ENCODE data around the gene CCDC57.

CCDC57 gene

DNA sequence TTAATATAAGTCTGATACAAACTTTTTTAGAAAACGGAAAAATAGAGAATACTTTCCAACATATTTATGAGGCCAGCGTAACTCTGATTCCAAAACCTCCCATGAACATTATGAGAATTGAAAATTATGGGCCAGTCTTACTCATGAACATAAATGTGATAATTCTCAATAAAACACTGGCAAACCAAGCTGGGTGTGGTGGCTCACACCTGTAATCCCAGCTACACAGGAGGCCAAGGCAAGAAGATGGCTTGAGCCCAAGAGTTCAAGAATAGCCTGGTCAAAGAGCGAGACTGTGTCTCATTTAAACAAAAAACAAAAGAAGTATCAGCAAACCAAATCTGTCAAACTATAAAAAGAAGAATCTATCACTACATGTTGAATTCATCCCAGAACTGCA is 47.8 kb downstream of the CCDC57 start:
- Histone ChIP-seq H3K9me2 (replicated peaks; ENCODE audit: control insufficient read depth, low read length) (no peaks in the 10 kb centered on the region), H4K20me1 (ENCODE audit: control insufficient read depth, insufficient read depth, low read depth, low read length) (no peaks in the 10 kb centered on the region), H3K4me1 (ENCODE audit: control insufficient read depth, low read length) (no peaks in the 10 kb centered on the region), H3K36me3 (ENCODE audit: control insufficient read depth, low read length) (no peaks in the 10 kb centered on the region), H3K27me3 (ENCODE audit: control insufficient read depth, low read length) (no peaks in the 10 kb centered on the region), H3K4me2 (ENCODE audit: low read length) (no peak overlapping the region), H3K27ac (ENCODE audit: low read depth, low read length) (no peak overlapping the region), H3K4me3 (ENCODE audit: low read length) (no peak overlapping the region), H3K79me2 (ENCODE audit: control insufficient read depth, low read length) (no peaks in the 10 kb centered on the region), H3K9me3 (ENCODE audit: control insufficient read depth, insufficient read depth, low read length) (no peaks in the 10 kb centered on the region), H3F3A (ENCODE audit: control insufficient read depth, insufficient read depth) (no peaks in the 10 kb centered on the region)
- TF ChIP-seq CTCF (IDR thresholded peaks at IDR 0.05; ENCODE audit: low read depth, low read length, poor library complexity, severe bottlenecking) (no peak), EZH2phosphoT487 (IDR thresholded peaks at IDR 0.05; ENCODE audit: borderline replicate concordance, low read length) (no peak)

GRCh38 chr17:82161216-82161615 is 51.4 kb downstream of the CCDC57 start:
- H4K20me1 ChIP-seq (ENCODE audit: control insufficient read depth, insufficient read depth, low read depth, low read length): no peaks in the 10 kb centered on the region
- H3K4me2 ChIP-seq (ENCODE audit: low read length): no peak overlapping the region
- H3K4me3 ChIP-seq (ENCODE audit: low read length): no peak overlapping the region
- H3K36me3 ChIP-seq (ENCODE audit: control insufficient read depth, low read length): no peaks in the 10 kb centered on the region
- H3K4me1 ChIP-seq (ENCODE audit: control insufficient read depth, low read length): no peaks in the 10 kb centered on the region
- no peaks in the 10 kb centered on the region for H3K79me2 ChIP-seq (ENCODE audit: control insufficient read depth, low read length)
- H3K9me3 ChIP-seq (ENCODE audit: control insufficient read depth, insufficient read depth, low read length): no peaks in the 10 kb centered on the region
- H3K27ac ChIP-seq (ENCODE audit: low read depth, low read length): no peak overlapping the region
- no peaks in the 10 kb centered on the region for H3K9me2 ChIP-seq (replicated peaks; ENCODE audit: control insufficient read depth, low read length)
- no peaks in the 10 kb centered on the region for H3F3A ChIP-seq (ENCODE audit: control insufficient read depth, insufficient read depth)
- TF ChIP-seq EZH2phosphoT487 (IDR thresholded peaks at IDR 0.05; ENCODE audit: borderline replicate concordance, low read length): no peak
- no peaks in the 10 kb centered on the region for H3K27me3 ChIP-seq (ENCODE audit: control insufficient read depth, low read length)

GRCh38 chr17:82160075-82160474 is 52.6 kb downstream of the CCDC57 start:
- Histone ChIP-seq H3K9me2 (replicated peaks; ENCODE audit: control insufficient read depth, low read length) (no peaks in the 10 kb centered on the region), H3K4me2 (ENCODE audit: low read length) (no peak overlapping the region), H3K4me3 (ENCODE audit: low read length) (no peak overlapping the region), H3K27ac (ENCODE audit: low read depth, low read length) (no peak overlapping the region), H3K36me3 (ENCODE audit: control insufficient read depth, low read length) (no peaks in the 10 kb centered on the region), H3K4me1 (ENCODE audit: control insufficient read depth, low read length) (no peaks in the 10 kb centered on the region), H4K20me1 (ENCODE audit: control insufficient read depth, insufficient read depth, low read depth, low read length) (no peaks in the 10 kb centered on the region), H3K27me3 (ENCODE audit: control insufficient read depth, low read length) (no peaks in the 10 kb centered on the region), H3K9me3 (ENCODE audit: control insufficient read depth, insufficient read depth, low read length) (no peaks in the 10 kb centered on the region), H3K79me2 (ENCODE audit: control insufficient read depth, low read length) (no peaks in the 10 kb centered on the region), H3F3A (ENCODE audit: control insufficient read depth, insufficient read depth) (no peaks in the 10 kb centered on the region)
- TF ChIP-seq CTCF (IDR thresholded peaks at IDR 0.05; ENCODE audit: low read depth, low read length, poor library complexity, severe bottlenecking): no peak
- TF ChIP-seq EZH2phosphoT487 (IDR thresholded peaks at IDR 0.05; ENCODE audit: borderline replicate concordance, low read length): no peak

- TF ChIP-seq EZH2phosphoT487 (IDR thresholded peaks at IDR 0.05; ENCODE audit: borderline replicate concordance, low read length) (no peak), CTCF (IDR thresholded peaks at IDR 0.05; ENCODE audit: low read depth, low read length, poor library complexity, severe bottlenecking) (no peak)
- Histone ChIP-seq H3K27ac (ENCODE audit: low read depth, low read length) (no peak overlapping the region), H4K20me1 (ENCODE audit: control insufficient read depth, insufficient read depth, low read depth, low read length) (no peaks in the 10 kb centered on the region), H3K79me2 (ENCODE audit: control insufficient read depth, low read length) (no peaks in the 10 kb centered on the region), H3K36me3 (ENCODE audit: control insufficient read depth, low read length) (no peaks in the 10 kb centered on the region), H3F3A (ENCODE audit: control insufficient read depth, insufficient read depth) (no peaks in the 10 kb centered on the region), H3K27me3 (ENCODE audit: control insufficient read depth, low read length) (no peaks in the 10 kb centered on the region), H3K4me1 (ENCODE audit: control insufficient read depth, low read length) (no peaks in the 10 kb centered on the region), H3K9me2 (replicated peaks; ENCODE audit: control insufficient read depth, low read length) (no peaks in the 10 kb centered on the region), H3K4me2 (ENCODE audit: low read length) (no peak overlapping the region), H3K4me3 (ENCODE audit: low read length) (no peak overlapping the region), H3K9me3 (ENCODE audit: control insufficient read depth, insufficient read depth, low read length) (no peaks in the 10 kb centered on the region)
Observed at GRCh38 chr17:82158825-82159224, 53.8 kb downstream of the CCDC57 start.
